Right ventricle myocardium inferior (tissue), 1 donor: ENCODE measurements around the gene CSF3R. TPM values are rescaled to one million over a fixed set of nuclear protein-coding genes. Genes with fewer than 3 reads are reported as not detected.
"Not testable (repeated sequence)": the region's sequence is repeated elsewhere in the genome, so short reads cannot be mapped to it uniquely, and the experiment has no call there.

ENCODE experiments used
- ATAC-seq: fragments of 200-7000 bp; cut with Tn5 transposase; one replicate; pipeline ENCODE4 v1.9.1; 2020; ENCODE audit warnings: mild to moderate bottlenecking, moderate library complexity
- DNase-seq: peaks from one replicate; pipeline ENCODE4 v3.0.0; 2021; ENCODE audit errors: missing footprints
- intact Hi-C: fragments of 100-400 bp; cut with DNase I; formaldehyde crosslinking; loops from one replicate; pipeline ENCODE4 v1.11.0; 2022
- total RNA-seq: library from RNA; stranded (reverse); fragmentation: NEBNext Ultra II Directional; extraction: Animal tissue kit (Norgen Biotek cat#: 25700); gene quantifications from one replicate; pipeline ENCODE4 v1.2.1, GENCODE V29; 2021
- donor health status: DM: no; HTN: yes; CAD: no; lungs with severe emphysema.

The CSF3R gene
- total RNA-seq, 1 donor from 2014 or later: 5.8 TPM

GRCh38 chr1:36515315-36516138, 32.8 kb upstream of the CSF3R start:
- ATAC-seq (no peak), DNase-seq (no peak)
- intact Hi-C loops: no loop called here

- DNase-seq: no peak
- no peak for ATAC-seq
- intact Hi-C loops: no loop called here
These were observed 31.8 kb upstream of the CSF3R start for GRCh38 chr1:36514501-36514900.

GRCh38 chr1:36513676-36514473, 31.2 kb upstream of the CSF3R start:
- no peak for ATAC-seq
- intact Hi-C loops: no loop called here
- no peak for DNase-seq

- ATAC-seq (no peak), DNase-seq (no peak)
- intact Hi-C loops: no loop called here
These were observed 30.1 kb upstream of the CSF3R start for GRCh38 chr1:36512842-36513241.

DNA sequence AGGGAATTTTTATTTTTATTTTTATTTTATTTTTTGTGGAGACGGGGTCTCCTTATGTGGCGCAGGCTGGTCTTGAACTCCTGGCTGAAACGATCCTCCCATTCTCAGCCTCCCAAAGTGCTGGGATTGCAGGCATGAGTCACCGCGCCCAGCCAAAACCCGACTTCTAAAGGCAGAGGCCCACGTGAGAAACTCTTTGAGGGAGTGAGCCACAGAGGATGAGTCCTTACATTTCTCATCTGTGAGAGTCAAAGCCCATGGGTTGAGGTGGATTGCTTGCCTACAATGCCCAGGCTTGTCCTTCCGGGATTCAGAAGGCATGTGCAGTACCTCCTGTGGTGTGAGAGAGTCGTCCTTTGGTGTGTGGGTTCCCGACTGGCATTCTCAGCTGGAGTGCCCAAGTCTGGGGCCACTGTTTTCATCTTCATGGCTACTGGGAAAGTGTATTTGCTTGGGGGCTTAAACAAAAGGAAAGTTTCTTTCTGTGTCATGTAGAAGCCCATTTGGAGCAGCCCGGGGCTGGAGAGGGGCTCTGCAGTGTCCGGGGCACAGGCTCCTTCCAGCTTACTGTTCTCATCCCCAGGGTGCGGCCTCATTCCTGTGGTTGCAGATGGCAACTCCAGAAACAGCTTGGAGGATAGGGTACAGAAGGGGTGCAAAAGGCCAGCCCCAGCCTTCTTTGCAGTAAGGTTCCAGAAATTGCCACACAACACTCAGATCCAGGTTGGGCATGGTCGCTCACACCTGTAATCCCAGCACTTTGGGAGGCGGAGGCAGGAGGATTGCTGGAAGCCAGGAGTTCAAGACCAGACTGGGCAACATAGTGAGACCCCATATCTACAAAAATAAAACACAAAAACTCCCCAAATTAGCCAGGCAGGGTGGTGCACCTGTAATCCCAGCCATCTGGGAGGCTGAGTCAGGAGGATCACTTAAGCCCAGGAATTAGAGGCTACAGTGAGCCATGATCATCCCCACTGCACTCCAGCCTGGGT, 29.4 kb upstream of the CSF3R start:
- no peak for DNase-seq
- intact Hi-C loops: no loop called here
- no peak for ATAC-seq

- DNase-seq, intact Hi-C loops, ATAC-seq: not testable (repeated sequence)
These were observed 28.5 kb upstream of the CSF3R start for GRCh38 chr1:36511220-36511619.

GRCh38 chr1:36510418-36510817, 27.7 kb upstream of the CSF3R start:
- DNase-seq (no peak), ATAC-seq (no peak)
- intact Hi-C loops: no loop called here

DNA sequence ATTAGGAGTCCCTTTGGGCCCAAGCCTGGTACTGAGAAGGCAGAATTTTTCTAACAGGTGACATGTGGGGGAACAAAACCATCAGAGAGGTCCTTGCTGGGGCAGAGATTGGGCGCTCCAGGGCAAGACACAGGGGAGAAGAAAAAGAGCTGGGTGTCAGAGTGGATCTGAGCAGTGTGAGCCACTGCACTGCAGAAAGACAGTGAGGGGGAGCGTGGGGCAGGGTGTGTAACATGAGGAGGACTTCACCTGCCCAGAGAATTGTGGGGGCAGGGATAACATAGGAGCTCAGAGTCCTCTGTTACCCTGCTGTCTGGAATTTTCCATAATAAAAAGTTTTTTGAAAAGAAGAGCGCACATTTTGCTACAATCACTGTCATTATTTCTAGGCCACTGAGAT, 25.5 kb upstream of the CSF3R start:
- intact Hi-C loops: no loop called here
- ATAC-seq (no peak), DNase-seq (no peak)

DNA sequence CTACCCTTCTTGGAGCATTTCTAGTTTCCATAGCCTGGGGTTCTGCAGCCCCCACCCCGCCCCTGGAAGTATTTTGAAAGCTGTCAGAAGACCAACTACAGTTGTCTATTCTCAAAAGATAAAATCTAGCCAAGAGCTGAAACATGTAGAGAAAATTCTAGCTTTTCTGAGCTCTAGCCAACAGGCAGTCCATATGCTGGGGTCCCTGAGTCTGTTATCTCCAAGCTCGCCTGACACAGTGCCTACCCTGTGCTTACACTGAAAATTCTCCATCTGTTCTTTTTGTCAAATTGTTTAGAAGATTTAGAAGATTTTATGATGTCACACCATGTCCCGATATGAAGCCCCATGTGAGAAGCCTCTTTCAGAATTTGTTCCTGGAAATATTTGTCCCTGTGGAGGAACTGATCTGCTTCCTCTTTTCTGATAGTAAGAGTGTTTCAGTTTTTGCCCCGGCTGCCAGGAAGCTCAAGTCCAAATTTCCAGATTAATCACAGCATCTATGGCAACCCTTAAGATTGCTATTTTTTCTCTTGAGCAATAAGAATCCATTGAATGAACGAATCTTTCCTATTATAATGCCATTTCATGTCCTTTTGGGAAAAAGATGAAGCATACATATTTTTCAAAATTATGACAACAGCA, 23.7 kb upstream of the CSF3R start:
- intact Hi-C loops: no loop called here
- DNase-seq: no peak
- ATAC-seq: no peak

GRCh38 chr1:36503733-36504132, 21.0 kb upstream of the CSF3R start:
- intact Hi-C loops: no loop called here

DNA sequence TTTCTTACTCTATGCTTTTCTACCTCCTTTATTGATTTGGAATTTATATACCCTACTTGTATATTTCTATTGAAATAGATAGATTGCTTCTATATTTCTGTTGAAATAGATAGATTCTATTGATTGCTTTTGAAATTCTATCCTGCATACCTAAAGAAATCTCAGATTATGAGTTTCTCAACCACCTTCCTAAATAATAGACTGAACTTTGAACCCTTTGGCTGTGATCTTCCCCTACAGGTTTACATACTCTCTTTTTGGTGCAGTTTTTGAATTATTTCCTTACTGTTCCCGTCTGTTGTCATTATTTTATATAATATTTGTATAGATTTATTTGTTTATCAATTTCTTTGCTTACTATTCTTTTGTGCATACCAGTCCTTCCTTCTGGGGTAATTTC, 20.4 kb upstream of the CSF3R start:
- ATAC-seq: no peak
- DNase-seq: no peak
- intact Hi-C loops: no loop called here

More at GRCh38 chr1:36503733-36504132, 21.0 kb upstream of the CSF3R start:
- DNase-seq: no peak
- ATAC-seq: no peak

- intact Hi-C loops: no loop called here
- DNase-seq (no peak), ATAC-seq (no peak)
These were observed 19.9 kb upstream of the CSF3R start for GRCh38 chr1:36502616-36503015.

DNA sequence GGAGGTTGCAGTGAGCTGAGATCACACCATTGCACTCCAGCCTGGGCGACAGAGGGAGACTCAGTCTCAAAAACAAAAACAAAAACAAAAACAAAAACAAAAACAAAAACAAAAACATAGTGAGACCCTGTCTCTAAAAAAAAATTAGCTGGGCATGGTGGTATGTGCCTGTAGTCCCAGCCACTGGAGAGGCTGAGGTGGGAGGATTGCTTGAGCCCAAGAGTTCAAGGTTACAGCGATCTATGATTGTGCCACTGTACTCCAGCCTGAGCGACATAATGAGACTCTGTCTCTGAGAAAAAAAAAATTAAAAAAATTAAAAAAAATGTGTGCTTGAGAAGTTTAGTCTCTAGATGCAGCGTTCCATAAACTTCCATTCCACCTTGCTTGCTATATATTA, 19.2 kb upstream of the CSF3R start:
- DNase-seq, intact Hi-C loops, ATAC-seq: not testable (repeated sequence)

- intact Hi-C loops: no loop called here
- DNase-seq (no peak), ATAC-seq (no peak)
These were observed 14.5 kb upstream of the CSF3R start for GRCh38 chr1:36497207-36497606.

- intact Hi-C loops: no loop called here
- ATAC-seq (no peak), DNase-seq (no peak)
These were observed 12.3 kb upstream of the CSF3R start for GRCh38 chr1:36494971-36495370.

DNA sequence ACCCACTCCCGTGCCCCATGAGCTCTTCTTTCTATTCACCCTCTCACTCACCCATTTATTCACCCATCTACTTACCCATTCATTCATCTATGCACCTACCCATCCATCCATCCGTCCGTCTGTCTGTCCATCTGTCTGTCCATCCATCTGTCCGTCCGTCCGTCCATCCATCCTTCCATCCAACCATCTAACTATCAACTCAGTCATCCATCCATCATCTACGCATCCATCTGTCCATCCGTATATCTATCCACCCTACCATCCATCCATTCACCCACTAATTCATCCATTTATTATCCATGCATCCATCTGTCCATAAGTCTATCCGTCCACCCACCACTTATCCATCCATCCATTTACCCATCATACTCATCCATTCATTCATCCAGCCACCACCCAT, 10.8 kb upstream of the CSF3R start:
- ATAC-seq (no peak), DNase-seq (no peak)
- intact Hi-C loops: no loop called here

DNA sequence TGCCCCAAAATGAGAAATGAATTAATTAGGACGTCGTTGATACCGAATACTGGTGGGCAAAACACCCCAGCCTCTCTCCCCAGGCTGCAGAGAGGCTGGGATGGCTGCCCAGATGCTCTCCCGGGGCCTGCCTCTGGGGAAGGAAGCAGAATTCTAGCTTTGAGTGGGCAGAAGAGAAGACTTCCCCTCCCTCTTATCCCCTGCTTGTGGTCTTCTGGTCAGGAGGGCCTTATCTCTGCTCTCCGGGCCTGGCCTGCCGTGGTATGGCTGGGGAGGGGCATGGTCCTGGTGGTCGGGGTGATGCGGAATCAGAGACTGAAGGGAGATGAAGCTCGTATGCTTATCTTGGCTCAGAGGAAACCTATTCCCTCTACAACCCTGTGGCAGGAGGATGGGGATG, 9.8 kb upstream of the CSF3R start:
- ATAC-seq: no peak
- intact Hi-C loops: no loop called here
- no peak for DNase-seq

GRCh38 chr1:36489258-36490051, 6.7 kb upstream of the CSF3R start:
- DNase-seq, ATAC-seq, intact Hi-C loops: not testable (repeated sequence)
